GM12891 (cell line): ENCODE data around the gene BTLA.
A peak's percentile ranks its signal among the peaks of the same experiment; 100 is the strongest.
"Not testable (repeated sequence)": the region's sequence is repeated elsewhere in the genome, so short reads cannot be mapped to it uniquely, and the experiment has no call there.

Experiments used
- DNase-seq: peaks from one replicate; pipeline ENCODE4 v3.0.0; 2011; ENCODE audit warnings: low spot score; ENCODE audit not compliant: insufficient read length
- FAIRE-seq: peaks from 2 replicates; lab custom pipeline; 2011; peaks lifted over from hg19 to GRCh38; lab: Jason Lieb, UNC
- PAX5 ChIP-seq: IDR thresholded peaks from 2 replicates; pipeline ENCODE4 v1.6.1; 2011; ENCODE audit warnings: low read length, moderate library complexity, mild to moderate bottlenecking; ENCODE audit not compliant: insufficient read depth, severe bottlenecking
- POLR2A ChIP-seq: IDR thresholded peaks from 2 replicates; pipeline ENCODE4 v1.6.1; 2011; ENCODE audit warnings: low read depth, low read length, control low read depth
- POLR2AphosphoS5 ChIP-seq: IDR thresholded peaks from 2 replicates; pipeline ENCODE4 v1.6.1; 2011; ENCODE audit warnings: low read depth, low read length, control low read depth
- POU2F2 ChIP-seq: IDR thresholded peaks from 2 replicates; pipeline ENCODE4 v1.6.1; 2011; ENCODE audit warnings: low read depth, mild to moderate bottlenecking, control low read depth, low read length, moderate library complexity
- SPI1 ChIP-seq: IDR thresholded peaks from 2 replicates; pipeline ENCODE4 v1.6.1; 2011; ENCODE audit warnings: low read depth, low read length, control low read depth
- TAF1 ChIP-seq: IDR thresholded peaks from 2 replicates; pipeline ENCODE4 v1.6.1; 2011; ENCODE audit warnings: low read depth, low read length, control low read depth

The BTLA gene

DNA sequence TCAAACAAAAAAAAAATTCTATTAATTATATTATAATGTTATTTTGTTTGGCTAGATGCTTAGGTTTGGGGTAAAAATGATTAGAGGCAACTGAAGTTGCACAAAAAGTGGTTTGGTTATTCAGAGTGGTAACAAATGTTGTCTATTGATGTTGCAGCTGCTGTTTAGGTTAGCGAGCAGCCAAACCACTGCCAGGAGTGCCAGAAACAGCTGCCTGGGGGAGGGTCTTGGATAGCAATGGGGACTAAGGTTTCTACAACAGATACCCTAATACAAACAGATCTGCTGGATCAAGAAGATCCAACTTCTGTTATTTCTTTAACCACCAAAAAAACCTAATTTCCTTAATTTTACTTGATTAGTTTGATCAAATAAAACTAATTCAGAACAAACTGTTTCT is 26.6 kb downstream of the BTLA start:
- TF ChIP-seq POLR2A (no peak), POLR2AphosphoS5 (no peak), SPI1 (no peak), TAF1 (no peak), POU2F2 (no peak), PAX5 (no peak)
- DNase-seq (no peak), FAIRE-seq (peak; percentile 16)

DNA sequence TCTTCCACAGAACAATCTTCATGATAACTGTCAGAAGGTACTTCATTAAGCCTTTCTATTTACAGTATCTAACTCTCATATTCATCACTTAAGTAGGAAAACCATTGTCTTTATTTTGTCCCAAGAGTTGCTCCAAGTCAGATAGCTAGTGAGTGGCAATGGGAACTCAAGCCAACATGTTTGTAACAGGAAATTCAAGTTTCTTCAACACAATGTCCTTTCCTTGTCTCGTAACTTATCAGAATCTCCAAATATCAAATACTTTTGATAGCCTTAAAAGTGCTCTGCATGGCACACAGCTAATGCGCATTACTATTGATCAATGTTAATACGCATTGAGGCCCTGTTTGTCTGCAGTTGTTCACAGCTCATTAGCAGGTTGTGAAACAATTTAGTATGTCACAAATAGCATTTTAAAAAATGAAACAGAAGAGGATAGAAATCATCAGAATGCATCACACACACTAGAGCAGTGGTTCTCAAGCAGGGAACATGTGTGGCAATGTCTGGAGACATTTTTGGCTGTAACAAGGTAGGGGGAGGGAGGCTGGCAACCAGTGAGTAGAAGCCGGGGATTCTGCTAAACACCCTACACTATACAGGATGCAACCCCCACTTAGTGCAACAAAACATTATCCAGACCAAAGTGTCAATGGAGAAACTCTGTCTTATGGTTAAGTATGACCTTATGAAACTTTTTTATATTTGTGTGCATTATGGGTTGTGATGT is 27.5 kb downstream of the BTLA start:
- TF ChIP-seq POLR2AphosphoS5 (no peak), POU2F2 (no peak), TAF1 (no peak), SPI1 (no peak), PAX5 (no peak), POLR2A (no peak)
- DNase-seq (no peak), FAIRE-seq (no peak)

DNA sequence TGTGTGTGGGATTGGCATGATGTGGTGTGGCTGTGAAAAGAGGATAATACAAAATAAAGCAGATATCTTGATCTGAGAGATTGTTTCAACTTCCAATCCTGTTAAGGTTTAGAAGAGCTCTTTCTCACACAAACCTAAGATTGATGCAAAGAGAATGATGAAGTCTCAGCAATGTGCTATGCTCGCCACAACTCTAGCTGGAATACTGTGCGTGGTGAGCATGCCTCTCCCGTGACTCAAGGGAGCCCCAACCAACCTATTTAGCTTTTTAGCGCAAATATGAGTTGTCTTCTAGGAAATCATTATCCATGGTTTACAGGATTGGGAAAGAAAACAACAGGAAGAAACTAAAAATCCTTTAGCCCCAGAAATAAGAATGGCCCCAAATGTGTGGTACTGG is 28.5 kb downstream of the BTLA start:
- FAIRE-seq (peak; percentile 60), DNase-seq (no peak)
- no peak for TF ChIP-seq SPI1
- TF ChIP-seq TAF1, result no peak
- TF ChIP-seq POU2F2, result no peak
- no peak for TF ChIP-seq POLR2AphosphoS5
- no peak for TF ChIP-seq PAX5
- no peak for TF ChIP-seq POLR2A

DNA sequence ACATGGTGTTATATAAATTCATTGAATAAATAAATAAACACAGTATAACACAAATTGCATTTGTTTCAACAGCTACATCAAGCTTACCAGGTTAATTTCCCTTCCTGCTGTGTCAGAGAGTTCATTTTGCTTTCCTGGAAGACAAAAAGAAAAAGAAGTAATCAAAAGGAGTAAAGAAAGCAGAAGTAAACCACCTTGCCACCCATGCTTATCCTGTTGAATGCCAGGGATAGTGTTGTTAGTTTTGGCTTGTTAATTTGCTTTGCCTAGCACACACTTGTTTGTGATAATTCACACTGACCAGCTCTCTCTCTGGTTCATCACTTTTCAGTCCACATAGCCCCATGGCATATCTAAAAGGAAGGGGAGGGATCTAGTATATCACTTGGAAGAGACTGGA is 29.6 kb downstream of the BTLA start:
- peak; percentile 55 for FAIRE-seq
- TF ChIP-seq POLR2AphosphoS5 (no peak), PAX5 (no peak), POU2F2 (no peak), POLR2A (no peak), SPI1 (no peak), TAF1 (no peak)
- DNase-seq, result no peak

DNA sequence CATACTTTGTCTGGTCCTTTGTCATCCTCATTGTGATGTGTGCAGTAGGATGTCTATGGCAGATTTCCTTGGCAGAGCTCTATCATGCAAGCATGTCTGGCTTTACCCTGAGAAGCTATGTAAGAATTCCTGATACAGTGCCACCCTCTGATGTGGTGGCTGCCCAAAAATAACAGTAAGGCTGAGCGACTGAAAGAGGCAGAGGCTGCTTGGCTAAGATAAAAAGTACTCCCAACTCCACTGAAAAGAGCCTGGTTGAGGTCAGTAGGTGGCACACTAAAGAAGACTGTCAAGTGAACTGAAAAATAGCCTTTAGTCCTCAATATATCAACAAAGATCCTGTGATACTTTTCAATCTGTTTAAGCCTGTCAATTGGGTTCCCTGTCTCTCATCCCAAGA is 31.7 kb downstream of the BTLA start:
- FAIRE-seq (no peak), DNase-seq (no peak)
- TF ChIP-seq TAF1 (no peak), PAX5 (no peak), SPI1 (no peak), POU2F2 (no peak), POLR2A (no peak), POLR2AphosphoS5 (no peak)

DNA sequence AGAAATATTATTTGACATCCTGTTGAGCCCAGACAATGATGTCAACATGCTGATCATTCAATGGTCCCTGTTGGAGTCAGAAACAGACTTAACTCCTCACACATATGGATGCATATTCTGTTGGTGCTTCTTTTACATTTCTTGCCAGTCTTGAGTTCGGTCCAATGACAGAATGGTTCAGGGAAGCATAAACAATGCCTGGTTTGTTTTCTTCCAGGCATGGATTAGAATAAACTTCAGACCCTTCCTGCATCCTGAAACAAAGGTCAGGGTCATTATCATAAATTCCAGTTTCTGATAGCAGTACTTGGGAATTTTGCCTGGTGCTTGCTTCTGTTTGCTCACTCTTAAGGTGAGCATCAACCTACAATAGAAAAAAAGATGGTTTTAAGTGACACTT is 33.3 kb downstream of the BTLA start:
- DNase-seq, result no peak
- no peak for TF ChIP-seq POLR2A
- TF ChIP-seq POU2F2, result no peak
- no peak for TF ChIP-seq PAX5
- TF ChIP-seq SPI1, result no peak
- no peak for TF ChIP-seq POLR2AphosphoS5
- no peak for TF ChIP-seq TAF1
- FAIRE-seq, result peak; percentile 79

DNA sequence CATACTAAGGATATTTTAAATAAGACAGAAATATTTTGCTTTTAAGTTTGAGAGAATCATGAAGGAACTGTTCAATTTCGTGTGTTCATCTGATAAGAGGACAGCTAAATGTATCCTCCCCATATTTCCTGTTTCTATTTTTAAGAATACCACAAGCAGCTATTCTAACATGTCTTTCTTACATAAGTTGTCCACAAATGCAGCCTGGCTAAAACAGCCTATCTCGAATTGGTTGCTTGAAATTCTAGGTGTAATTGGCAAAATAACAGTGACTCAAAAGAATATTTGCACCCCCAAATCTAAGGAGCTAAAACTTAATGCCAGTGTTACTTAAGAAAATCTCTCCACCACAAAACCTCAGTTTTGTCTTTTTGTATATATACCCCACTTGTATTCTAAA is 35.0 kb downstream of the BTLA start:
- FAIRE-seq (peak; percentile 83), DNase-seq (no peak)
- TF ChIP-seq PAX5 (no peak), POLR2A (no peak), SPI1 (0 out of 2 replicates have a peak, but pooled peaks have one; percentile 12), POU2F2 (no peak), POLR2AphosphoS5 (no peak), TAF1 (no peak)

DNA sequence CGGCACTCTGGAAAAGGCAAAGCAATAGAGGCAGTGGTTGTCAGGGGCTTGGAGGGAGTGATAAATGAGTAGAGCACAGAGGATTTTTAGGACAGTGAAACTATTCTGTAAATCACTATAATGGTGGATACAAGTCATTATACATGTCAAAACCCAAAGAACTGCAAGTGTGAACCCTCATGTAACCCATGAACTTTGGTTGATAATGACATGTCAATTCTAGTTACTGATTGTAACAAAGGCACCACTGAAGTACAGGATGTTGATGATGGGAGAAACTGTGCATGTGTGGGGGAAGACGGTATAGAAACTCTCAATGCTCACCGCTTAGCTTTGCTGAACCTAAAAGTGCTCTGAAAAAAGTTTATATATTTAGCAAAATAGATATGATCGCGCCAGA is 36.0 kb downstream of the BTLA start:
- no peak for DNase-seq
- TF ChIP-seq POLR2AphosphoS5 (0 out of 2 replicates have a peak, but pooled peaks have one; percentile 22), POU2F2 (no peak), SPI1 (no peak), TAF1 (no peak)
- FAIRE-seq, result peak; percentile 93

DNA sequence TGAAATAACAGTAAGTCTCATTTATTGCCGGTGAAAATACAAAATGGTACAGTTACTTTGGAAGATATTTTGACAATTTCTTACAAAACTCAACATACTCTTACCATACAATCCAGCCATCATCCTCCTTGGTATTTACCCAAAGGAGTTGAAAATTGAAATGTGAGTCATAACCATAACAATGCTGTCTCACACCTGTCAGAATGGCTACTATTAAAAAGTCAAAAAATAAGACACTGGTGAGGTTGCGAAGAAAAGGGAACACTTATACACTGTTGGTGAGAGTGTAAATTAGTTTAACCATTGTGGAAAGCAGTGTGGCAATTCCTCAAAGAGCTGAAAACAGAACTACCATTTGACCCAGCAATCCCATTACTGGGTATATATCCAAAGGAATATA is 37.5 kb downstream of the BTLA start:
- not testable (repeated sequence) for FAIRE-seq, DNase-seq
